ENCODE results near the gene FAM163B.

The FAM163B gene

GRCh38 chr9:133634081-133634691 is 25.0 kb upstream of the FAM163B start:
- H3K36me3 ChIP-seq (replicated peaks; ENCODE audit: insufficient read depth, low read length) = no peaks in the 10 kb centered on the region
- no peak for DNase-seq
- no peaks in the 10 kb centered on the region for H3K9me2 ChIP-seq (replicated peaks; ENCODE audit: insufficient read depth, low read length)
- no peaks in the 10 kb centered on the region for H3K79me2 ChIP-seq (ENCODE audit: low read length)
- H3K4me3 ChIP-seq (ENCODE audit: low read length) = no peak overlapping the region
- no peak overlapping the region for H3K27ac ChIP-seq (ENCODE audit: low read length)
- H2AFZ ChIP-seq (ENCODE audit: low read length) = no peak overlapping the region
- no peak for TF ChIP-seq EZH2phosphoT487 (IDR thresholded peaks at IDR 0.05; ENCODE audit: low read length)
- TF ChIP-seq EZH2 (optimal IDR thresholded peaks at IDR 0.05; ENCODE audit: low read depth, low read length) = no peak
- TF ChIP-seq, protein P1, sequence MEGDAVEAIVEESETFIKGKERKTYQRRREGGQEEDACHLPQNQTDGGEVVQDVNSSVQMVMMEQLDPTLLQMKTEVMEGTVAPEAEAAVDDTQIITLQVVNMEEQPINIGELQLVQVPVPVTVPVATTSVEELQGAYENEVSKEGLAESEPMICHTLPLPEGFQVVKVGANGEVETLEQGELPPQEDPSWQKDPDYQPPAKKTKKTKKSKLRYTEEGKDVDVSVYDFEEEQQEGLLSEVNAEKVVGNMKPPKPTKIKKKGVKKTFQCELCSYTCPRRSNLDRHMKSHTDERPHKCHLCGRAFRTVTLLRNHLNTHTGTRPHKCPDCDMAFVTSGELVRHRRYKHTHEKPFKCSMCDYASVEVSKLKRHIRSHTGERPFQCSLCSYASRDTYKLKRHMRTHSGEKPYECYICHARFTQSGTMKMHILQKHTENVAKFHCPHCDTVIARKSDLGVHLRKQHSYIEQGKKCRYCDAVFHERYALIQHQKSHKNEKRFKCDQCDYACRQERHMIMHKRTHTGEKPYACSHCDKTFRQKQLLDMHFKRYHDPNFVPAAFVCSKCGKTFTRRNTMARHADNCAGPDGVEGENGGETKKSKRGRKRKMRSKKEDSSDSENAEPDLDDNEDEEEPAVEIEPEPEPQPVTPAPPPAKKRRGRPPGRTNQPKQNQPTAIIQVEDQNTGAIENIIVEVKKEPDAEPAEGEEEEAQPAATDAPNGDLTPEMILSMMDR (IDR thresholded peaks at IDR 0.05; ENCODE audit: low read length) = no peak
- H4K20me1 ChIP-seq (ENCODE audit: insufficient read depth, low read length) = no peaks in the 10 kb centered on the region
- no peak overlapping the region for H3K9ac ChIP-seq (ENCODE audit: low read length)
- no peaks in the 10 kb centered on the region for H3K4me1 ChIP-seq (ENCODE audit: low read length)
- no peak overlapping the region for H3K4me2 ChIP-seq (ENCODE audit: low read depth, low read length)
- H3K9me3 ChIP-seq (replicated peaks; ENCODE audit: insufficient read depth, low read length) = no peaks in the 10 kb centered on the region
- peaks cover 84% of the 10 kb centered on the region for H3K27me3 ChIP-seq (replicated peaks; ENCODE audit: insufficient read depth, low read length)
- H3F3A ChIP-seq (ENCODE audit: insufficient read depth, low read length) = no peaks in the 10 kb centered on the region

- Histone ChIP-seq H4K20me1 (ENCODE audit: insufficient read depth, low read length) (no peaks in the 10 kb centered on the region), H3F3A (ENCODE audit: insufficient read depth, low read length) (no peaks in the 10 kb centered on the region), H3K9me3 (replicated peaks; ENCODE audit: insufficient read depth, low read length) (no peaks in the 10 kb centered on the region), H3K27me3 (replicated peaks; ENCODE audit: insufficient read depth, low read length) (peaks cover 85% of the 10 kb centered on the region), H3K4me3 (ENCODE audit: low read length) (no peak overlapping the region), H3K79me2 (ENCODE audit: low read length) (no peaks in the 10 kb centered on the region), H3K4me2 (ENCODE audit: low read depth, low read length) (no peak overlapping the region), H2AFZ (ENCODE audit: low read length) (no peak overlapping the region), H3K27ac (ENCODE audit: low read length) (no peak overlapping the region), H3K36me3 (replicated peaks; ENCODE audit: insufficient read depth, low read length) (no peaks in the 10 kb centered on the region), H3K4me1 (ENCODE audit: low read length) (no peaks in the 10 kb centered on the region), H3K9ac (ENCODE audit: low read length) (no peak overlapping the region), H3K9me2 (replicated peaks; ENCODE audit: insufficient read depth, low read length) (no peaks in the 10 kb centered on the region)
- TF ChIP-seq, protein P1 (IDR thresholded peaks at IDR 0.05; ENCODE audit: low read length) = no peak
- no peak for TF ChIP-seq EZH2phosphoT487 (IDR thresholded peaks at IDR 0.05; ENCODE audit: low read length)
- TF ChIP-seq EZH2 (optimal IDR thresholded peaks at IDR 0.05; ENCODE audit: low read depth, low read length) = no peak
- DNase-seq = no peak
Observed at GRCh38 chr9:133633681-133634080, 24.5 kb upstream of the FAM163B start.

DNA sequence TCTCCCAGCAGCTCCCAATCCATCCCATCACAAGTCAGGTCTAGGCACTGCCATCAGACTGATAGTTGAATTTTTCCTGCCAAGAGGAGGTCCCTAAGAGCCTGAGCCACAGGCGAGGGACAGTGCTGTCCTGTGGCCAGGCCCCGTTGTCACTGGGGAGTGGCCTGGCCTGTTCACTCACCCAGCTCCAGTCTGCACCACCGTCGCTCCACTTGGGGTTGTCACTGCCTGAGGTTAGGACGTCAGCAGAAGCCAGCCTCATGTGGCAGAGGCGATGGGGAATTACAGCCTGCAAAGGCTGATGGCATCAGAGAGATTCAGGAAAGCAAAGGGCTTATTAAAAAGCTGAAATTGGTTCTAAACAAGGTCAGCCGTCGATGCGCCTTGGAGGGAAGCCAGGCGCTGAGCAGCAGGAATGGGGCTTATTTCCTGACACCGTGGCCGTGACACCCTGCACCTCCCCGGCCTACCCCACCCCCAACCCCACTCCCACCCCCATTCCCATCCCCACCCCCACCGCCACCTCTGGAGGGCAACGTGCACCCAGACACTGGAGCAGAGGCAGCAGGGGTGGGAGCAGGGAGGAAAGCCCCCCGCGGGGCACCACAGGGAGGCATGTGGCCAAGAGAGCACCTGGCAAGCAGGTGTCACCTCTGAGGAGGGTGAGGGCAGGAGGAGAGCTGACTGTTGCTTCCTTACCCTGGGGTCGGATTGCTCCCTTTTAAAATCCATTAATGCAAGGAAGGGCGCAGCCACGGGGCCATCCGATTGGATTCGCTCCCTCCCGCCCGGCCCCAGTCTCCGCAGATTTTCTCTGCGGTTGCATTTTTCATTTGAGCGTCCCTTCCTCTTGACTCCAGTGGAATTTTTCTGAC is 23.9 kb upstream of the FAM163B start:
- Histone ChIP-seq H3K27ac (ENCODE audit: low read length) (no peak overlapping the region), H3K4me2 (ENCODE audit: low read depth, low read length) (no peak overlapping the region), H3K9me2 (replicated peaks; ENCODE audit: insufficient read depth, low read length) (no peaks in the 10 kb centered on the region), H3K36me3 (replicated peaks; ENCODE audit: insufficient read depth, low read length) (no peaks in the 10 kb centered on the region), H3K4me3 (ENCODE audit: low read length) (no peak overlapping the region), H3K27me3 (replicated peaks; ENCODE audit: insufficient read depth, low read length) (peaks cover 85% of the 10 kb centered on the region), H2AFZ (ENCODE audit: low read length) (no peak overlapping the region), H3K9ac (ENCODE audit: low read length) (no peak overlapping the region), H3K79me2 (ENCODE audit: low read length) (no peaks in the 10 kb centered on the region), H3K9me3 (replicated peaks; ENCODE audit: insufficient read depth, low read length) (no peaks in the 10 kb centered on the region), H4K20me1 (ENCODE audit: insufficient read depth, low read length) (no peaks in the 10 kb centered on the region), H3K4me1 (ENCODE audit: low read length) (no peaks in the 10 kb centered on the region), H3F3A (ENCODE audit: insufficient read depth, low read length) (no peaks in the 10 kb centered on the region)
- TF ChIP-seq, protein P1 (IDR thresholded peaks at IDR 0.05; ENCODE audit: low read length) = no peak
- TF ChIP-seq EZH2 (optimal IDR thresholded peaks at IDR 0.05; ENCODE audit: low read depth, low read length) (no peak), EZH2phosphoT487 (IDR thresholded peaks at IDR 0.05; ENCODE audit: low read length) (no peak)
- no peak for DNase-seq

All from MM.1S (cell line).